ENCODE data around the gene UTP14C.

- no peak for TF ChIP-seq EP300 (IDR thresholded peaks at IDR 0.05)
- TF ChIP-seq, protein P1, sequence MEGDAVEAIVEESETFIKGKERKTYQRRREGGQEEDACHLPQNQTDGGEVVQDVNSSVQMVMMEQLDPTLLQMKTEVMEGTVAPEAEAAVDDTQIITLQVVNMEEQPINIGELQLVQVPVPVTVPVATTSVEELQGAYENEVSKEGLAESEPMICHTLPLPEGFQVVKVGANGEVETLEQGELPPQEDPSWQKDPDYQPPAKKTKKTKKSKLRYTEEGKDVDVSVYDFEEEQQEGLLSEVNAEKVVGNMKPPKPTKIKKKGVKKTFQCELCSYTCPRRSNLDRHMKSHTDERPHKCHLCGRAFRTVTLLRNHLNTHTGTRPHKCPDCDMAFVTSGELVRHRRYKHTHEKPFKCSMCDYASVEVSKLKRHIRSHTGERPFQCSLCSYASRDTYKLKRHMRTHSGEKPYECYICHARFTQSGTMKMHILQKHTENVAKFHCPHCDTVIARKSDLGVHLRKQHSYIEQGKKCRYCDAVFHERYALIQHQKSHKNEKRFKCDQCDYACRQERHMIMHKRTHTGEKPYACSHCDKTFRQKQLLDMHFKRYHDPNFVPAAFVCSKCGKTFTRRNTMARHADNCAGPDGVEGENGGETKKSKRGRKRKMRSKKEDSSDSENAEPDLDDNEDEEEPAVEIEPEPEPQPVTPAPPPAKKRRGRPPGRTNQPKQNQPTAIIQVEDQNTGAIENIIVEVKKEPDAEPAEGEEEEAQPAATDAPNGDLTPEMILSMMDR (IDR thresholded peaks at IDR 0.05) = no peak
These were observed 14.5 kb upstream of the UTP14C start for GRCh38 chr13:52009946-52010345.
